ENCODE measurements around the gene ANKRD29. TPM values are rescaled to one million over a fixed set of nuclear protein-coding genes. Genes with fewer than 3 reads are reported as not detected.

The ANKRD29 gene
- total RNA-seq, 1 donor from 2014 or later = 0.50 TPM

GRCh38 chr18:23683155-23683554, 20.4 kb upstream of the ANKRD29 start:
- H3K4me3 Mint-ChIP-seq (ENCODE audit: unreplicated experiment) = no peak overlapping the region
- H3K4me1 Mint-ChIP-seq (ENCODE audit: low read depth) = peaks cover 9% of the 10 kb centered on the region
- no peak overlapping the region for H3K27ac Mint-ChIP-seq (ENCODE audit: unreplicated experiment)
- peaks cover 59% of the 10 kb centered on the region for H3K27me3 Mint-ChIP-seq (ENCODE audit: low read depth)
- no peaks in the 10 kb centered on the region for H3K9me3 Mint-ChIP-seq (ENCODE audit: low read depth)
- DNase-seq (ENCODE audit: low spot score) = no peak
- H3K36me3 Mint-ChIP-seq (ENCODE audit: low read depth) = peaks cover 6% of the 10 kb centered on the region
- TF ChIP-seq, protein P1, sequence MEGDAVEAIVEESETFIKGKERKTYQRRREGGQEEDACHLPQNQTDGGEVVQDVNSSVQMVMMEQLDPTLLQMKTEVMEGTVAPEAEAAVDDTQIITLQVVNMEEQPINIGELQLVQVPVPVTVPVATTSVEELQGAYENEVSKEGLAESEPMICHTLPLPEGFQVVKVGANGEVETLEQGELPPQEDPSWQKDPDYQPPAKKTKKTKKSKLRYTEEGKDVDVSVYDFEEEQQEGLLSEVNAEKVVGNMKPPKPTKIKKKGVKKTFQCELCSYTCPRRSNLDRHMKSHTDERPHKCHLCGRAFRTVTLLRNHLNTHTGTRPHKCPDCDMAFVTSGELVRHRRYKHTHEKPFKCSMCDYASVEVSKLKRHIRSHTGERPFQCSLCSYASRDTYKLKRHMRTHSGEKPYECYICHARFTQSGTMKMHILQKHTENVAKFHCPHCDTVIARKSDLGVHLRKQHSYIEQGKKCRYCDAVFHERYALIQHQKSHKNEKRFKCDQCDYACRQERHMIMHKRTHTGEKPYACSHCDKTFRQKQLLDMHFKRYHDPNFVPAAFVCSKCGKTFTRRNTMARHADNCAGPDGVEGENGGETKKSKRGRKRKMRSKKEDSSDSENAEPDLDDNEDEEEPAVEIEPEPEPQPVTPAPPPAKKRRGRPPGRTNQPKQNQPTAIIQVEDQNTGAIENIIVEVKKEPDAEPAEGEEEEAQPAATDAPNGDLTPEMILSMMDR (IDR thresholded peaks at IDR 0.05) = no peak

- TF ChIP-seq, protein P1 (IDR thresholded peaks at IDR 0.05) = no peak
- H3K27me3 Mint-ChIP-seq (ENCODE audit: low read depth) = peaks cover 53% of the 10 kb centered on the region
Observed at GRCh38 chr18:23682472-23682871, 19.8 kb upstream of the ANKRD29 start.

DNA sequence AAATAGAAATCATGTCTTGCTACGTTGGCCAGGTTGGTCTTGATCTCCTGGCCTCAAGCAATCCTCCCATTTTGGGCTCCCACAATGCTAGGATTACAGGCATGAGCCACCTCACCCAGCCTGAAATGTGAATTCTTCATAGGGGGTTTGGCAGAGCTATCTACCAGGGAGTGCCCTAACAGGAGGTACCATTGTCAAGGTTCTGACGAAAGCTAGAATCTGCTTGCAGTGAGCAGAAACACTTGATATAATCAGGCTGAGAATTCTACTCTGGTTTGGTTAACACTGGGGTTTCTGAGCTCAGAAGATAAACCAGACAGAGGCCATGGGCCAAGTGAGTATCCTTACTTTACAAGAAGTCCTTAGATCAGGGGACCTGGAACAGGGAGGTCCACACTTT, 19.3 kb upstream of the ANKRD29 start:
- Mint-ChIP-seq H3K4me3 (ENCODE audit: unreplicated experiment) (no peak overlapping the region), H3K27me3 (ENCODE audit: low read depth) (peaks cover 50% of the 10 kb centered on the region), H3K9me3 (ENCODE audit: low read depth) (no peaks in the 10 kb centered on the region), H3K36me3 (ENCODE audit: low read depth) (peaks cover 6% of the 10 kb centered on the region), H3K27ac (ENCODE audit: unreplicated experiment) (no peak overlapping the region), H3K4me1 (ENCODE audit: low read depth) (peaks cover 9% of the 10 kb centered on the region)
- no peak for DNase-seq (ENCODE audit: low spot score)
- TF ChIP-seq, protein P1 (IDR thresholded peaks at IDR 0.05) = no peak

More at GRCh38 chr18:23682472-23682871, 19.8 kb upstream of the ANKRD29 start:
- DNase-seq (ENCODE audit: low spot score) = no peak
- H3K36me3 Mint-ChIP-seq (ENCODE audit: low read depth) = peaks cover 6% of the 10 kb centered on the region
- H3K9me3 Mint-ChIP-seq (ENCODE audit: low read depth) = no peaks in the 10 kb centered on the region
- no peak overlapping the region for H3K4me3 Mint-ChIP-seq (ENCODE audit: unreplicated experiment)
- no peak overlapping the region for H3K27ac Mint-ChIP-seq (ENCODE audit: unreplicated experiment)
- H3K4me1 Mint-ChIP-seq (ENCODE audit: low read depth) = peaks cover 9% of the 10 kb centered on the region

GRCh38 chr18:23675896-23676295, 13.2 kb upstream of the ANKRD29 start:
- Mint-ChIP-seq H3K27me3 (ENCODE audit: low read depth) (peaks cover 31% of the 10 kb centered on the region), H3K36me3 (ENCODE audit: low read depth) (peaks cover 8% of the 10 kb centered on the region), H3K4me3 (ENCODE audit: unreplicated experiment) (no peak overlapping the region), H3K4me1 (ENCODE audit: low read depth) (peaks cover 7% of the 10 kb centered on the region), H3K27ac (ENCODE audit: unreplicated experiment) (no peak overlapping the region), H3K9me3 (ENCODE audit: low read depth) (no peaks in the 10 kb centered on the region)
- no peak for DNase-seq (ENCODE audit: low spot score)
- TF ChIP-seq, protein P1 (IDR thresholded peaks at IDR 0.05) = no peak

GRCh38 chr18:23675236-23675635, 12.5 kb upstream of the ANKRD29 start:
- H3K27me3 Mint-ChIP-seq (ENCODE audit: low read depth) = peaks cover 27% of the 10 kb centered on the region

More at GRCh38 chr18:23675236-23675635, 12.5 kb upstream of the ANKRD29 start:
- Mint-ChIP-seq H3K9me3 (ENCODE audit: low read depth) (no peaks in the 10 kb centered on the region), H3K4me1 (ENCODE audit: low read depth) (peaks cover 7% of the 10 kb centered on the region), H3K27ac (ENCODE audit: unreplicated experiment) (no peak overlapping the region), H3K4me3 (ENCODE audit: unreplicated experiment) (no peak overlapping the region), H3K36me3 (ENCODE audit: low read depth) (peaks cover 8% of the 10 kb centered on the region)
- no peak for DNase-seq (ENCODE audit: low spot score)
- TF ChIP-seq, protein P1 (IDR thresholded peaks at IDR 0.05) = no peak

Data from chondrocyte (in vitro differentiated cells).